GM19455 (cell line): Measurements from ENCODE around the gene GDPGP1.

ENCODE experiments used
- ATAC-seq: cut with Tn5 transposase; IDR thresholded peaks from one replicate; pipeline ENCODE4 v1.9.1; 2021; ENCODE audit not compliant: unreplicated experiment

GDPGP1 gene

DNA sequence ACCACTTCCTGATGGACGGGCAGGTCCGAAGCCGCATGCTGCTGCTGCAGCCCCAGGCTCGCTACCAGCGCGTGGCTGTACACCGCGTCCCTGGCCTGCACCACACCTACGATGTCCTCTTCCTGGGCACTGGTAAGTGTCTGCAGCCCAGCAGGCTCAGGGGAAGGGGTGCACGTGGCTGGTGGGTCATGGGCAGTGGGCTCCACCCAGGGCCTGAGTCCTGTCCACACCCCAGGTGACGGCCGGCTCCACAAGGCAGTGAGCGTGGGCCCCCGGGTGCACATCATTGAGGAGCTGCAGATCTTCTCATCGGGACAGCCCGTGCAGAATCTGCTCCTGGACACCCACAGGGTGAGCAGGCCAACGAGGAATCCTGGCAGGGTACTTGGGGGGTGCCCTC lies 9.0 kb upstream of the GDPGP1 start:
- ATAC-seq = no peak

DNA sequence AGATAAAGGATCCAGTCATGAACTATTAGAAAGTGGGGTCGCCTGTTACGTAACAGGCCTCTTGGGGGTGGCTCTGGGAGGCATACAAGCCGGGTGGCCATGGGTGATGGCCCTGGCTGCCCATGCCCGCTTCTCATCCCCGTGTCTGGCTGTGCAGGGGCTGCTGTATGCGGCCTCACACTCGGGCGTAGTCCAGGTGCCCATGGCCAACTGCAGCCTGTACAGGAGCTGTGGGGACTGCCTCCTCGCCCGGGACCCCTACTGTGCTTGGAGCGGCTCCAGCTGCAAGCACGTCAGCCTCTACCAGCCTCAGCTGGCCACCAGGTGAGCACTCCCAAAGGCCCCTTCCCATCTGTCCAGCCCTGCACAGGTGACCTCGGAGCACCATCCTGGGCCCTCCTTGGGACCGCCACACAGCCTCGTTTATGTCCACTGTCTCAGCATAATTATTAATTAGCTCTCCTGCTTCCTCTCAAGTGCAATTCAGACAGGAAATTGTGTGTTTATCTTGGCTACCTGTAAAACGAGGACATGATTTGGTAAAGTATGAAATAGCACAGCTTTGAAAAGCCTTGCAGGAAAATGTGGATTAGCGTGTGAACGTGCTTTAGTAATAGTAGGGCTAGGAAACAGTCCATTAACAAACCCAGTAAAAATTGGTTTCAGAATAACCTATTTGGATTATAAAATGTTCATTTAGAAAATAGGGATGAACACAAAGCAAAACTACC lies 8.3 kb upstream of the GDPGP1 start:
- ATAC-seq = no peak

GRCh38 chr15:90227336-90227735 lies 6.7 kb upstream of the GDPGP1 start:
- ATAC-seq = no peak

DNA sequence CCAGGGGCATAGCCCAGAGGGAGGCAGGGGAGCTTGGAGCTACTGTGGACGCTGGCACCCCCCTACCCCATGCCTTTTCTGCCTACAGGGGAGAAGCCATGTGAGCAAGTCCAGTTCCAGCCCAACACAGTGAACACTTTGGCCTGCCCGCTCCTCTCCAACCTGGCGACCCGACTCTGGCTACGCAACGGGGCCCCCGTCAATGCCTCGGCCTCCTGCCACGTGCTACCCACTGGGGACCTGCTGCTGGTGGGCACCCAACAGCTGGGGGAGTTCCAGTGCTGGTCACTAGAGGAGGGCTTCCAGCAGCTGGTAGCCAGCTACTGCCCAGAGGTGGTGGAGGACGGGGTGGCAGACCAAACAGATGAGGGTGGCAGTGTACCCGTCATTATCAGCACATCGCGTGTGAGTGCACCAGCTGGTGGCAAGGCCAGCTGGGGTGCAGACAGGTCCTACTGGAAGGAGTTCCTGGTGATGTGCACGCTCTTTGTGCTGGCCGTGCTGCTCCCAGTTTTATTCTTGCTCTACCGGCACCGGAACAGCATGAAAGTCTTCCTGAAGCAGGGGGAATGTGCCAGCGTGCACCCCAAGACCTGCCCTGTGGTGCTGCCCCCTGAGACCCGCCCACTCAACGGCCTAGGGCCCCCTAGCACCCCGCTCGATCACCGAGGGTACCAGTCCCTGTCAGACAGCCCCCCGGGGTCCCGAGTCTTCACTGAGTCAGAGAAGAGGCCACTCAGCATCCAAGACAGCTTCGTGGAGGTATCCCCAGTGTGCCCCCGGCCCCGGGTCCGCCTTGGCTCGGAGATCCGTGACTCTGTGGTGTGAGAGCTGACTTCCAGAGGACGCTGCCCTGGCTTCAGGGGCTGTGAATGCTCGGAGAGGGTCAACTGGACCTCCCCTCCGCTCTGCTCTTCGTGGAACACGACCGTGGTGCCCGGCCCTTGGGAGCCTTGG lies 5.9 kb upstream of the GDPGP1 start:
- no peak for ATAC-seq

- ATAC-seq = no peak
These were observed 5.0 kb upstream of the GDPGP1 start for GRCh38 chr15:90228960-90229359.

DNA sequence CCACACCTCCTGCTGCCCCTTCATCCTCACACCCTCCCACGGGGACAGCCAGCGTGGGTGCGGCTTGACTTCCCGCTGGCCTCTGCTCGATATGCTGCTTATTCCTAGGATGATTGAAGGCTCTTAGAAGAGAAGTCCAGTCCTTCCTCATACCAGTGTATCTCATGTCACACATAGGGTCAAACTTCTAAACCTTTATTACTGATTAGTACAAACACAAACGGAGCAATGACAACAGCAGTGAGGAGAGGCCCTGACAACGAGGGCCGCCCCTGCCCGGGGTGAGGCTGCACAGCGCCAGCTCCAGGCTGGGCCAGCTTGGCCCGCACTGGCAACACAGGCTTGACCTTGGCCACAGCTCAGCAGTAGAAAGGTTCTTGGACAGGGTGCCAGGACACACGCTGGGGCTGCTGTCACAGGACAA lies 3.9 kb upstream of the GDPGP1 start:
- ATAC-seq = no peak

DNA sequence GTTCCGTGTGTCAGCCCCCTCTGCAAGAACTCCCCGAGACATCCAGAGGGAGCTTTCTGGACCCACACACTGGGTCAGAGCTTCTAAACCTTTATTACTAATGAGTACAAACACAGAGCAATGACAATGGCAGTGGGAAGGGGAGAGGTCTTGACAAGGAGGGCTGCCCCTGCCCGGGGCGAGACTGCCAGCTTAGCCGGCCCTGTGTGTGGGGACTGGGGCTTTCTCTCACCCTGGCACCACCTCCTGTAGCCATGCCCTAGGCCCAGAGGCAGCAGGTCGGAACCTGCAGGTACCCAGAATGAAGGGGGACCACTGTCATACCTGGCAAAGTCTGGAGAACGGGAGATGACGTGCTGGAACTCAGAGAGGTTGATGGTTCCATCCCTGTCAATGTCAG lies 3.4 kb upstream of the GDPGP1 start:
- ATAC-seq = no peak

GRCh38 chr15:90231028-90232017 lies 2.7 kb upstream of the GDPGP1 start:
- ATAC-seq = no peak

DNA sequence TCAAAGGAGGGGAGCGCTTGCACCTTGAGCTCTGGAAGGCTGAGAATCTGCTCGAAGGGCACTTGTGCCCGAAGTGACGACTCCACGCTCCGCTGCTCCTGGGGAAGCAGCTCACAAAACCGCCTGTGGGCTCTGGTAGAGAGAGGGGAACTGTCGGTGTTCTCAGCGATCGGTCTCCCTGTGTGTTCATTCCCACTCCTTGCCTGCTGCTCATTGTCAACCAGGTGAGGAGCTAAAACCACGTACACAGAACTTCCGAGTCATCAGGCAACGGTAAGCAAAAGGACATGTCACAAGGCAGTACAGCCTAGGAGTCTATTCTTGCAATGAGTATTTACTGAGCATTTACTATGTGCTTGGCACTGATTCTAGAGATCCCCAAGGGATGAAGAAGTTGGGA lies 1.8 kb upstream of the GDPGP1 start:
- no peak for ATAC-seq

DNA sequence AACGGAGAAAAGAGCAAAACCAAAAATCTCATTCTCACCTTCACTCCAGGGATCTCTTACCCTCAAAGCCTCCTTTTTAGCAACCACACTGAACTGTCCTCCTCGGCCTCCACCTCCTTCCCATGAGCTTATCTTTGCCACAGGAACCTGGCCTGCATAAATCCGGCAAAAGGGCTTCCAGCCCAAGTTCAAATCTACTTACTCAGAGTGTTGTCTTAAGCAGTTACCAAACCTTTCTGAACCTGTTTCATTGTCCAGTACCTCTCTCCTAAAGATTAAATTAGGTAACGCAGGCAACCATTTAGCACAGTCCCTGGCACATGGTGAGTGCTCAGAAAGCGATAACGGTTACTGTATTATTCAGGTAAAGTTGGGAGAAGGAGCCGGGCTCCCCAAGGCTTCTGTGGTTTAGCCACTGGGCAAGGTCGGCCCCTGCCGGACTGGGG lies 1.0 kb upstream of the GDPGP1 start:
- ATAC-seq = no peak

DNA sequence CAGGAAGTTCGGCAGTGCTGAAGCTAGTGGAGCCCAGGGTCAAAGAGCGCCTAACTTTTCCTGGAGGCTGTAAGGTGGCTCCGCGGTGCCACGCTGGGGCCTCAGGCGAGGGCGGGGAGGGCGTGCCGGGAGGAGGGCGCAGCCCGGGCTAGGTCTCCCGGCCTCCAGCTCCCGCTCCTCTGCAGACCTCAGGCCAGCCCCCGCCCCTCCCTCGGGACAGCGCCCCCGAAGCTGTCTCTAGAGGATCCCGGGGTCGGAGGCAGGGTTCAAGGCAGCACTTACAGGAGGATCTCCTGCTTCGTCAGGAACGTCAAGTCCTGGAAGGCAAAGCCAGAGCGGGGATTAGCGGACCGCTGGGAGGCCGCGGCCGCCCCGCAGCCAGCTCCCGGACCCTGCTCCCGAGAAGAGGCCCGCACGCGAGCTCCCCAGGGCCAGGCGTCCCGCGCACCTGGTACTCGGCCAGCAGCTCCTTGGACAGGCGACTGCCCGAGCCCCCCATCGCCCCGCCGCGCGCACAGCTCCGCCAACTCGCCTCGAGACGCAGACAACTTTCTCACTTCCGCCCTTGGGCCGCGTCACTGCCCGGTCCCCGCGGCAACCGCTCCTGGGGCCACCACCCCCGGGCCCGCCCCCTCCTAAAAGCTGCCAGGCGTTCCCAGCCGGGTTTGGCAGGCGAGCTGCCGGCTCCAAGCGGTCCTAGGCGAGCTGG lies 468 bp upstream of the GDPGP1 start, which contains the start of gene CIB1:
TSS of gene CIB1 (minus strand) at position 555 of the 709 bp plus-strand sequence. CDS start at position 499, 56 bp downstream.
- ATAC-seq = peak; percentile 86

DNA sequence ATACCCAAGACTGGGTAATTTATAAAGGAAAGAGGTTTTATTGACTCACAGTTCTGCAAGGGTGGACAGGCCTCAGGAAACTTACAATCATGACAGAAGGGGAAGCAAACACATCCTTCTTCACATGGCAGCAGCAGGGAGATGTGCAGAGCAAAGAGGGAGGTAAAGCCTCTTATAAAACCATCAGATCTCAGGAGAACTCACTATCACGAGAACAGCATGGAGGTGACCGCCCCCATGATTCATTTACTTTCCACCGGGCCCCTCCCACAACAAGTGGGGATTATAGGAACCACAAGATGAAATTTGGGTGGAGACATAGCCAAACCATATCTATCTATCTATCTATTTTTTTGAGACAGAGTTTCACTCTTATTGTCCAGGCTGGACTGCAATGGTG lies 5.4 kb downstream of the GDPGP1 start:
- ATAC-seq = no peak

DNA sequence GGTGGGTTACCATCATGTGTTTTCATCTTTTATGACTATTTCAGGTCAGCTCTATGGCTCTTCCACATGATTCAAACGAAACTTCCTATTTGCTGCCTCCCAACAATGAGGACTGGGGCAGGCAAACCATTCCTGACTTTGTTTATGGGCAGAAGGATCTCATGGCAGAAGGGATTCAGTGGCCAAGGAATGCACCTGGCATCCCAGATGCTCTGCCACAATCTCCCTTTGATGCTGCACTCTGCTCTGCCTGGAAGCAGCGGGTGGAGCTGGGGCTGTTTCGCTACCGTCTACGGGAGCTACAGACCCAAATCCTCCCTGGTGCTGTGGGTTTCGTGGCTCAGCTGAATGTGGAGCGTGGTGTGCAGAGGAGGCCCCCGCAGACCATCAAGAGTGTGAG lies 6.8 kb downstream of the GDPGP1 start:
- no peak for ATAC-seq

- ATAC-seq = no peak
These were observed 7.6 kb downstream of the GDPGP1 start for GRCh38 chr15:90241343-90242192.

DNA sequence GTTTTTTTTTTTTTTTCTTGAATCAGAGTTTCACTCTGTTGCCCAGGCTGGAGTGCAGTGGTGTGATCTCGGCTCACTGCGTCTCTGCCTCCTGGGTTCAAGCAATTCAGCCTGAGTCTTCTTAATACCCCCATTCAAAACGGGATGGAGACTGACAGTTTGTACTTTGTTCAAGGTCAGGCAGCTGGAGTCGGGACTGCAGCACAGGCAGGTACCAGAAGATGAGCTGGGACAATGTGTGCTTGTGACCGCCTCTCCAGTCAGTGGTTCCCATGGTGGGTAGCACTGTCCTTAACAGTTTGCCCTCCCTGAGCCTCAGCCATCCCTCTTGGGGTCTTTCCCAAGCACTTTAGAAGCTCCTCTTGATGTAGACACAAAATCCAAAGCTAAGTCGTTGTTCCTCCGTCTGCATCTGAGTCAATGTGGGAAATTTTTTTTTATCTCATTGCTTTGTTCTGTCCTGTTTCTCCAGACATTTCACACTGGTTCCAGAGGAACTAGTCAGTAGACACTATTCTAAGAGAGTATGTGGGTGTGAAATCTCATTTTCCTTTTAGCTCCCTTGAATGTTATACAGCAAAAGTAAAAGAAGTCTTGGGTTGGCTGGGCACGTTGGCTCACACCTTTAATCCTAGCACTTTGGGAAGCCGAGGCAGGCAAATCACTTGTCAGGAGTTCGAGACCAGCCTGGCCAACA lies 10.1 kb downstream of the GDPGP1 start:
- ATAC-seq = no peak

- ATAC-seq = no peak
These were observed 14.8 kb downstream of the GDPGP1 start for GRCh38 chr15:90248789-90249202.

DNA sequence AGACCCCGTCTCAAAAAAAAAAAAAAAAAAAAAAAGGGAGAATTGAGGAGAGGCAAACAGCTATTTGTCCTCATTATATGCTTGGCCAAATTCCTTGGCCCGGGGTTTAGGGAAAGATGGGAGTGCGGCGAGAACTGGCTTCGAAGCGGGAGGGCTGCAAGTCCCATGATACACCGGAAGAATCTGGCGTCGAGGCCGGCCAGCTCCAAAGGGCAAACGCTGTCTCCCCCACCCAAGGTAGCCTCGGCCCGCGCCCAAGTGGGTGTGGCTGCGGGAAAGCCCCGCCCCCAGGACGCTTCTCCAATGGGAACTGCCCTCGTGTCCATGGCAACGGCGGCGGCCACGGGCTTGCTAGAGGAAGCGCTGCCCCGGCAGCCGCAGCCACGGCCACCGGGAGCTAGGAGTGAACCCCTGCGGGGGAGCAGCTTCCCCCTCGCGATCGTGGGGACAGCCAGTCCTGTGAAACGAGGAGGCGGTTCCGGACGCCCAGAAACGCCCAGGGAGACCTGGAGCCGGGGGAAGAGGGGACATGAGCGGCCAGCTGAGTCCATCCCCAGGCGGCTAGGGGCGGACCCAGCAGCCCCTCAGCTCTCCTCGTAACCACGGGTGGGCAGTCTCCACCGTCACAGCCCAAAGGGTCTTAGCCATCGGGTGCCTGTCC lies 15.3 kb downstream of the GDPGP1 start, which contains the start of gene TTLL13:
TSS of gene TTLL13 (plus strand) at position 354 of the 661 bp plus-strand sequence. CDS start 1,075 bp downstream, outside the sequence.
- peak; percentile 64 for ATAC-seq

DNA sequence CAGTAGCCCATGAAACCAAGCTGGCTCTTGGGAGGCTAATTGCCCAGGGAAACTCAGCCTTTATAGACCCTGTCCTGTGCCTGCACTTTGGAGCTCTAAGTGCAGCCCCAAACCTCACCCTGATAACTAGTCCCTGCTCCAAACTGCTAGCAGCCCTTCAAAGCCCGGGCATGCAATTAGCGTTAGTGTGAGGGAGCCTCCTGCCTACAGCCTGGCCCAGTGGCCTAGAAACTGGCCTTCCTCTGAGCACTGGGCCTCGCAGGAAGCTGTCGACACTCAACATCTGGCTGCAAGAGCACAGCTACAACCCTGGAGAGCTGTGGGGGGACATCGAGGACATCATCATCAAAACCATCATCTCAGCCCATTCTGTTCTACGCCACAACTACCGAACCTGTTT lies 23.8 kb downstream of the GDPGP1 start:
- no peak for ATAC-seq
